HFFc6 (cell line): ENCODE measurements around the gene GNPAT. TPM values are rescaled to one million over a fixed set of nuclear protein-coding genes. Genes with fewer than 3 reads are reported as not detected.

ENCODE experiments used
- DNase-seq: peaks from one replicate; pipeline ENCODE4 v3.0.0-alpha.2; 2018
- H3K27ac Mint-ChIP-seq: 2 replicates; pipeline ENCODE4 v1.8.0; 2020; ENCODE audit warnings: mild to moderate bottlenecking, mixed read lengths
- H3K27me3 Mint-ChIP-seq: 2 replicates; pipeline ENCODE4 v1.8.0; 2021; ENCODE audit warnings: mild to moderate bottlenecking, moderate library complexity, mixed read lengths; ENCODE audit not compliant: insufficient read depth
- H3K36me3 Mint-ChIP-seq: 2 replicates; pipeline ENCODE4 v1.8.0; 2021; ENCODE audit warnings: low read depth, mixed read lengths
- H3K4me1 Mint-ChIP-seq: 2 replicates; pipeline ENCODE4 v1.8.0; 2020; ENCODE audit warnings: low read depth, mixed read lengths
- H3K4me3 Mint-ChIP-seq: 2 replicates; pipeline ENCODE4 v1.8.0; 2020; ENCODE audit warnings: mild to moderate bottlenecking, moderate library complexity, mixed read lengths
- H3K9me3 Mint-ChIP-seq: 2 replicates; pipeline ENCODE4 v1.8.0; 2020; ENCODE audit warnings: mild to moderate bottlenecking, mixed read lengths
- CTCF ChIP-seq: fragments of 200-600 bp; sonication (generic); IDR thresholded peaks from 2 replicates; pipeline ENCODE4 v1.5.0; 2021; ENCODE audit warnings: antibody characterized with exemption, mild to moderate bottlenecking
- total RNA-seq, 6 experiments: library from RNA; stranded (reverse); fragmentation: NEBNext Ultra II Directional; extraction: Animal tissue kit (Norgen Biotek cat#: 25700); gene quantifications; 2 replicates in 1 of 6; 3 replicates in 5 of 6; pipeline ENCODE4 v1.2.3, GENCODE V29; 2021

Gene GNPAT
- total RNA-seq, 6 experiments from 2014 or later, result 32.5 to 37.2 (median 34.8) TPM

DNA sequence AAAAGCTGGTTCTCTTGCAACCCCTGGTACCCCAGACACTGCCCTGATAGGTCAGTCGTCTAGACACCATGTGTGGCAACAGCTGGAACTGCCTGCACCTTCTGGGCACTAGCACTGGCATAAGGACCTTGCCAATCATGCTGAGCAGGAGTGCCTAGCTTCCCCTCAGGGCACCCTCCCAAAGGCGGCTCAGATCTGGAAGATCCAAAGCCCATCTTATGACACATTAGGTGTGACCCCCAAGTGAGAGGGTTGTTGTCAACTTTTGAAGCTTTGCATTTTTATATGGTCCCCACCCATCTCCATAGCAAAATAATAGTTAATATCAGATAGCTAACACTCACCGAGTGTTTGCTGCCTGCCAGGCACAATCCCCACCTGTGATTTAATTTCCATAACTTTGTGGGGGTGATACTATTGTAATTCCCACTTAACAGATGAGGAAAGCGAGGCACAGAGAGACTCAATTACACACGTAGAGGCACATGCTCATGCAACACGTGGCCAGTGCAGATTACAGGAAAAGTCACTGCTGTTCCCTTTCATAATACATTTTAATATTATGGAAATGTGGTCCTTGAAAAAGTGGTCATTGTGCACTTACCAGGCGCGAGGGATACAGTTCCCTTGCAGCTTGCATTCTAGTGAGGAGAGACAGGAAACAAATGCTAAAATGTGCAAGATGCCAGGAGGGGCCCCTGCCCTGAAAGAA is 70.9 kb downstream of the GNPAT start:
- no peak for TF ChIP-seq CTCF
- Mint-ChIP-seq H3K4me1 (no peaks in the 10 kb centered on the region), H3K36me3 (no peaks in the 10 kb centered on the region), H3K4me3 (no peak overlapping the region), H3K27ac (no peak overlapping the region), H3K9me3 (no peaks in the 10 kb centered on the region), H3K27me3 (no peaks in the 10 kb centered on the region)
- no peak for DNase-seq

DNA sequence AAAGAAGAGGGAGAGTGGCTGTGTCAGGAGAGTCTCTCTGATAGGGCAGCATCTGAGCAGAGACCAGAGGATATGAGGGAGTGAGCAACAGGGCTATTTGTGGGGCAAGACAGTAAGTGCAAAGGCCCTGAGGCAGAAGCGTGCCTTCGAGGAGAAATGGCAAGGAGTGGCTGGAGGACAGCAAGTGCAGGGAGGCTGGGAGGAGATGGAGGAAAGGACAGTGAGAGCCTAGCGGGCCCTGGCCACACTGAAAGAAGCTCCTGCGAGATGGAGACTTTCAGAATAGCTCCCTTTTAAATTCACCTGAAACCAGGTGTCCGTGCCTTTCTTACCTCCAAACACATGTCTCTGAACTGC is 71.4 kb downstream of the GNPAT start:
- Mint-ChIP-seq H3K36me3 (no peaks in the 10 kb centered on the region), H3K27ac (no peak overlapping the region), H3K27me3 (no peaks in the 10 kb centered on the region), H3K9me3 (no peaks in the 10 kb centered on the region), H3K4me1 (no peaks in the 10 kb centered on the region), H3K4me3 (no peak overlapping the region)
- no peak for DNase-seq
- no peak for TF ChIP-seq CTCF

- Mint-ChIP-seq H3K4me1 (no peaks in the 10 kb centered on the region), H3K27ac (no peak overlapping the region), H3K9me3 (no peaks in the 10 kb centered on the region), H3K36me3 (no peaks in the 10 kb centered on the region), H3K4me3 (no peak overlapping the region), H3K27me3 (no peaks in the 10 kb centered on the region)
- no peak for TF ChIP-seq CTCF
- DNase-seq, result no peak
Observed at GRCh38 chr1:231313661-231314060, 72.6 kb downstream of the GNPAT start.

DNA sequence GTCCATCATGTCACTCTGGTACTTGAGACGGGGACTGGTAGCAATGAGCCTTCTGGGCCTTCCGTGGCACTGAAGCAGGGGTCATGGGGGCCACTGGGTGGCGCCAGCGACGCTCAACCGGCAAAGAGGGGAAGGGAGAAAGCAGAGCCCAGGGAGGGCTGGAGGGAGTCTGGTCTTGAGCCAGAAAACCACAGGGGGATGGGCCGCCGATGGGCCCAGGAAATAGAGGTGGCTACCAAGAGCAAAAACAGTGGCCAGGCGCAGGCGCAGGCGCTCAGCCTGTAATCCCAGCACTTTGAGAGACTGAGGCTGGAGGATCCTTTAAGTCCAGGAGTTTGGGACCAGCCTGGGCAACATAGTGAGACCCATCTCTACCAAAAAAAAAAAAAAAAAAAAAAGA is 74.9 kb downstream of the GNPAT start:
- DNase-seq, result no peak
- peak; percentile 66 for TF ChIP-seq CTCF
- Mint-ChIP-seq H3K4me1 (no peaks in the 10 kb centered on the region), H3K4me3 (no peak overlapping the region), H3K27me3 (no peaks in the 10 kb centered on the region), H3K27ac (no peak overlapping the region), H3K36me3 (no peaks in the 10 kb centered on the region), H3K9me3 (no peaks in the 10 kb centered on the region)

GRCh38 chr1:231317306-231318014 is 76.4 kb downstream of the GNPAT start:
- Mint-ChIP-seq H3K4me1 (no peaks in the 10 kb centered on the region), H3K36me3 (no peaks in the 10 kb centered on the region), H3K27me3 (no peaks in the 10 kb centered on the region), H3K27ac (no peak overlapping the region), H3K9me3 (no peaks in the 10 kb centered on the region), H3K4me3 (no peak overlapping the region)
- TF ChIP-seq CTCF, result no peak
- DNase-seq, result no peak
